ENCODE results near the gene NSUN7.

NSUN7 gene

DNA sequence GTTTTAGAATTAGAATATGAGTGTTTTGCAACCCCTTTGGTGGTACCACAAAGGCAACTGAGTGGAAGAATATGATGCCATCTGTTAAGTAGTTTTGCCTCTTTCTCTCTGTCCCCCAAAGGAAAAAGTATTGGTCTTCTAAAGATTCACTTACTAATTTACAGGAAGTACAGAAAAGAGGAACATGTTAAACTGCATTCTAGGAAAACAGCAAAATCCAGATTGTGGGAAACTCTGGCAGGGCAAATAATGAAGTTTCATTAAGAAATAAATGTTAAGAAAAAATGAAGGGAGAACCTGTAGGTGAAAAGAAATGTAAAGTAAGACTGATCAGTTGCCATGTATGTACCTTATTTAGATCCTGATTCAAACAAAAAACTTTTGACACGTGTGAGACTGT, 39.3 kb downstream of the NSUN7 start:
- H3K27ac ChIP-seq, result no peak overlapping the region
- TF ChIP-seq, protein P1, sequence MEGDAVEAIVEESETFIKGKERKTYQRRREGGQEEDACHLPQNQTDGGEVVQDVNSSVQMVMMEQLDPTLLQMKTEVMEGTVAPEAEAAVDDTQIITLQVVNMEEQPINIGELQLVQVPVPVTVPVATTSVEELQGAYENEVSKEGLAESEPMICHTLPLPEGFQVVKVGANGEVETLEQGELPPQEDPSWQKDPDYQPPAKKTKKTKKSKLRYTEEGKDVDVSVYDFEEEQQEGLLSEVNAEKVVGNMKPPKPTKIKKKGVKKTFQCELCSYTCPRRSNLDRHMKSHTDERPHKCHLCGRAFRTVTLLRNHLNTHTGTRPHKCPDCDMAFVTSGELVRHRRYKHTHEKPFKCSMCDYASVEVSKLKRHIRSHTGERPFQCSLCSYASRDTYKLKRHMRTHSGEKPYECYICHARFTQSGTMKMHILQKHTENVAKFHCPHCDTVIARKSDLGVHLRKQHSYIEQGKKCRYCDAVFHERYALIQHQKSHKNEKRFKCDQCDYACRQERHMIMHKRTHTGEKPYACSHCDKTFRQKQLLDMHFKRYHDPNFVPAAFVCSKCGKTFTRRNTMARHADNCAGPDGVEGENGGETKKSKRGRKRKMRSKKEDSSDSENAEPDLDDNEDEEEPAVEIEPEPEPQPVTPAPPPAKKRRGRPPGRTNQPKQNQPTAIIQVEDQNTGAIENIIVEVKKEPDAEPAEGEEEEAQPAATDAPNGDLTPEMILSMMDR (conservative IDR thresholded peaks at IDR 0.05), result no peak

- no peak overlapping the region for H3K27ac ChIP-seq
- TF ChIP-seq, protein P1 (conservative IDR thresholded peaks at IDR 0.05), result no peak
Measured at GRCh38 chr4:40789771-40790170, 40.0 kb downstream of the NSUN7 start.

DNA sequence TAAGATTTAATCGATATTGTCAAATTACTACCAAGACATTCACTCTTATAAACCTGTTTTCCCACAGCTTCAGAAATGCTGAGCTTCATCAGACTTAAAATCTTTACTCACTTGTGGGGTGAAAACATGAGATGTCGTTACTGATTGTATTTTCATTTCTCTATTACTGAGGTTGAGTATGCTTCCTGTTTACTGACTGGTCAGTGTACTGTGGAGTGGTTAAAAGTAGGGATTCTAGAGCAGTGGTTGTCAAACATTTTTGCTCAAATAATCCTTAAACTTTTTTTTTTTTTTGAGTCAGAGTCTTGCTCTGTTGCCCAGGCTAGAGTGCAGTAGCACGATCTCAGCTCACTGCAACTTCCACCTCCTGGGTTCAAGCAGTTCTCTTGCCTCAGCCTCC, 50.3 kb downstream of the NSUN7 start:
- TF ChIP-seq, protein P1 (conservative IDR thresholded peaks at IDR 0.05), result no peak
- H3K27ac ChIP-seq, result no peak overlapping the region

DNA sequence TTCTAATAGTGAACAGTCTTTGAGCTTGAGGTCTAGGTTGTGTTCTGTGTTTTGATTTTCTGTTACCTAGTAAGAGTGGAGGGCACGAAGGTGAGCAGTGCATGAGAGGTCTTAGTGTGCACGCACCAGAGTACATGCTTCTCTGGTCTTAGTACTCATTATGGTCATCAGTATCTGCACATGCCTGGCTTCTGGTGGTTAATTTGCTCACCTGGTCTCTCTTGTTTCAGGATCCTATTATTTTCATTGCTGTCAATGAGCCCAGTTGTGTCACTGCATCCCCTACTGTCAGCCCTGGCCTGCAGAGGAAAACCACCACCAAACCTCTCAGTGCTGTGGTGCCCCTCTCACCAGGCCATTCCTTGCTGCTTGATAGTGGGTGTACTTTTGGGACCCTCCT, 54.8 kb downstream of the NSUN7 start:
- H3K27ac ChIP-seq, result no peak overlapping the region
- TF ChIP-seq, protein P1 (conservative IDR thresholded peaks at IDR 0.05), result no peak

DNA sequence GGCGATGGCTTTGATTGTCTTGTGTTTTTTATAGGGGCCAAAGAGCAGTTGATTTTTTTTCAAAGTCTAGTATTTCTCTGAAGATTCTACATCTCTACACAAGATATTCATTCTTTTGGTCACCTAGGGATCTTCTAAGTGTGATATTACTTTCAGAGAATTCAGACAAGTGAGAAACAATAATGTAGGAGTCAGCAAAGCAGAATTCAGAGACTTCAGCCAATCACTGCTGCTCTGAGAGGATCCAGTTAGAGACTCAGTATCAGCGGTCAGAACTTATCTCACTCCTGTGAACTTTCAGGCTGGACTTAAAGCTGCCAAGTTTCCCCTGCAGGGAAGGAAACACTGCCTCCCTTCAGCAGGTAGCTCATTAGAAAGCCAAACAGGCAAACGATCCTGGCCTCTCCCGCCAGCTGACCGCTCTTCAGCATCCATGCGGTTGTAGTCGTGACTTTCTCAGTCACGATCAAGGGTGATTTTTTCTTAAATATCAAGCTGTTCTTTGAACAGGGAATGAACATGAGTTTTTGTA, 59.2 kb downstream of the NSUN7 start:
- TF ChIP-seq, protein P1 (conservative IDR thresholded peaks at IDR 0.05), result no peak
- no peak overlapping the region for H3K27ac ChIP-seq

DNA sequence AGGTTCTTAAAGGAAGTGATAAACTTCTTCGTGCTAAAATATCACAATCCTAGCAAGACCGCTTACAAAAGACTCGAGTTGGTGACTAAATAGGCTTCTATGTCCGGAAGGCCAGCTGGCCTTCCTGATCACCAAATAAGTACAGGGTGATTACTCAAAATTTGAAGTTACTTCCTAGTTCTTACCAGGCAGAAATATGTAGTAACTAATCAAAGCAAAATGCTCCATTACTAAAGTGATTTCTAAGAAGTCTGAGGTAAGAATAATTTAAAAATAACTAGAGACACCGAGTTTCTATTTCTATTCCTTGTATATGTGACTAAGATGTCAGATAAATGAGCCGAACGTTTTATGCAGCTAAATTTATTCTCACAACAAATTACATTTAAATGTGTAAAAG, 62.2 kb downstream of the NSUN7 start:
- H3K27ac ChIP-seq, result no peak overlapping the region
- TF ChIP-seq, protein P1 (conservative IDR thresholded peaks at IDR 0.05), result no peak

- TF ChIP-seq, protein P1 (conservative IDR thresholded peaks at IDR 0.05), result no peak
- no peak overlapping the region for H3K27ac ChIP-seq
Measured at GRCh38 chr4:40812386-40812785, 62.6 kb downstream of the NSUN7 start.

All from VCaP (cell line).